ENCODE results near the gene SETD3.

- TF ChIP-seq POLR2AphosphoS5 (IDR thresholded peaks at IDR 0.05), result no peak
- TF ChIP-seq POLR2A (IDR thresholded peaks at IDR 0.05; ENCODE audit: low read depth), result no peak
- TF ChIP-seq CTCF (IDR thresholded peaks at IDR 0.05), result no peak
- TF ChIP-seq EP300 (IDR thresholded peaks at IDR 0.05), result no peak
Observed at GRCh38 chr14:99476864-99477263, 3.8 kb downstream of the SETD3 start.
